C4-2B (cell line): Measurements from ENCODE around the gene BLNK.

Experiments used
- H3K27ac ChIP-seq: fragments of 450-650 bp; 2 replicates; pipeline ENCODE4 v1.5.1; 2017
- ZFX ChIP-seq: fragments of 450-650 bp; IDR thresholded peaks from 2 replicates; pipeline ENCODE4 v1.6.1; 2017
- TF ChIP-seq, protein P1 (sequence below): fragments of 450-650 bp; conservative IDR thresholded peaks from 2 replicates; pipeline ENCODE4 v1.5.1; 2017; ENCODE audit warnings: mild to moderate bottlenecking

The BLNK gene

DNA sequence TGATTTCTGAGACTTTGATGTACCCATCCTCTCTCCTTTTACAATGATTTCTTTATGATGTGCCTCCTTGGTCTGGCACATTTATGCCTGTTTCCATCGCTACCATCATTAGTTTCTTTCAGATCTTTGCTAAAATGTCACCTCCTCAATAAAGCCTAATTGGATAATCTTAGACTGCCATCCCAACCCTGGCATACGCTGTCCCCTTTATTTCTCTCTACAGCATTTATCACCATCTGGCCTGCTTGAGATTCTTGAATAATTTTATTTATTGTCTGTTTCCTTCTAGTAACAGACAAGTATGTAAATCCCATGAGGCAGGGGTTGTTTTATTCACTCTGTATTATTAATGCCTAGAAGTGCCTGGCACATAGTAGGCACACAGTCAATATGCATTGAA, 26.1 kb upstream of the BLNK start:
- TF ChIP-seq ZFX = no peak
- TF ChIP-seq, protein P1, sequence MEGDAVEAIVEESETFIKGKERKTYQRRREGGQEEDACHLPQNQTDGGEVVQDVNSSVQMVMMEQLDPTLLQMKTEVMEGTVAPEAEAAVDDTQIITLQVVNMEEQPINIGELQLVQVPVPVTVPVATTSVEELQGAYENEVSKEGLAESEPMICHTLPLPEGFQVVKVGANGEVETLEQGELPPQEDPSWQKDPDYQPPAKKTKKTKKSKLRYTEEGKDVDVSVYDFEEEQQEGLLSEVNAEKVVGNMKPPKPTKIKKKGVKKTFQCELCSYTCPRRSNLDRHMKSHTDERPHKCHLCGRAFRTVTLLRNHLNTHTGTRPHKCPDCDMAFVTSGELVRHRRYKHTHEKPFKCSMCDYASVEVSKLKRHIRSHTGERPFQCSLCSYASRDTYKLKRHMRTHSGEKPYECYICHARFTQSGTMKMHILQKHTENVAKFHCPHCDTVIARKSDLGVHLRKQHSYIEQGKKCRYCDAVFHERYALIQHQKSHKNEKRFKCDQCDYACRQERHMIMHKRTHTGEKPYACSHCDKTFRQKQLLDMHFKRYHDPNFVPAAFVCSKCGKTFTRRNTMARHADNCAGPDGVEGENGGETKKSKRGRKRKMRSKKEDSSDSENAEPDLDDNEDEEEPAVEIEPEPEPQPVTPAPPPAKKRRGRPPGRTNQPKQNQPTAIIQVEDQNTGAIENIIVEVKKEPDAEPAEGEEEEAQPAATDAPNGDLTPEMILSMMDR = no peak
- H3K27ac ChIP-seq = no peak overlapping the region

GRCh38 chr10:96295475-96295874, 24.1 kb upstream of the BLNK start:
- H3K27ac ChIP-seq = no peak overlapping the region
- TF ChIP-seq, protein P1 = no peak
- no peak for TF ChIP-seq ZFX

DNA sequence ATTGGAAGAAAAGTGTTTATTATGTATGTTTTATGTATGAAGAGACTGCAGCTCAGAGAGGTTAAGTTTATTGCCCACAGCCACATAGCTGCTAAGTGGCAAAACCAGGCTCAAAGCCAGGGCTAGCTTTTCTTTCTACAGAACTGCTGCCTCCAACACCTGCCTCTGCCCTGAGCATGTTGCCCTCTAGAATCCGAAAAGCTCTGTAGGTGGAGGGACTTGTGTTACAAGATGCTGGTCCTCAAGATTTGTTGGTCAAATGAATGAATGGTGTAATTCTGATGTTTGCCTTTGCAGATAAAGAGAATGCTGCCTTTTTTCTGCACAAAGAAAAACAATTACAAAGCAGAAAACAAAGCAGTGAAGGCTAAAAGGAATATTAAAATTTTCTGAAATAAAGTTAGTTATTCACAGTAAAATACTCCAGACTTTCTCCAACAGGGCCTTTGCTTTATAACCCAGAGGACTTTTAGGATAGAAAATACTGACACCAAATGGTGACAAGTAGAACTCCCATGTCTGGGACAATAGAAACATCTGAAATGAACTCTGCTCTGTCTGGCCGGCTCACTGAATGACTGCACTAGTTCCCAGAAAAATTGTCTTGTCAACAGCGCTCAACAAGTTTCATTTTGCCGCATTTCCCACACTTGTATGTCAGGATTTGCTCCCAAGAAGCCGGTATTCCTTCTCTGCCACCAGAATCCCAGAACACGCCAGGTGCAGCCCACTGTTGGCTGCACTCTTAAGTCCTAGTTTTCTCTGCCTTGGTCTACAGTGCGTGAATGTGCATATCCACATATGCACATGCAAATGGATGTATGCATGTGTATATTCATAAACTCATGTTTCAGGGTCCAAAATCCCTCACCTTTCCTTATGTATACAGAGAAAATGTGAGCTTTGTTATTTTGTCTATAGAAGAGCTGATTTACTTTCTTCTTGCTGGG, 21.9 kb upstream of the BLNK start:
- H3K27ac ChIP-seq = no peak overlapping the region
- TF ChIP-seq, protein P1 = peak; percentile 79
- no peak for TF ChIP-seq ZFX

DNA sequence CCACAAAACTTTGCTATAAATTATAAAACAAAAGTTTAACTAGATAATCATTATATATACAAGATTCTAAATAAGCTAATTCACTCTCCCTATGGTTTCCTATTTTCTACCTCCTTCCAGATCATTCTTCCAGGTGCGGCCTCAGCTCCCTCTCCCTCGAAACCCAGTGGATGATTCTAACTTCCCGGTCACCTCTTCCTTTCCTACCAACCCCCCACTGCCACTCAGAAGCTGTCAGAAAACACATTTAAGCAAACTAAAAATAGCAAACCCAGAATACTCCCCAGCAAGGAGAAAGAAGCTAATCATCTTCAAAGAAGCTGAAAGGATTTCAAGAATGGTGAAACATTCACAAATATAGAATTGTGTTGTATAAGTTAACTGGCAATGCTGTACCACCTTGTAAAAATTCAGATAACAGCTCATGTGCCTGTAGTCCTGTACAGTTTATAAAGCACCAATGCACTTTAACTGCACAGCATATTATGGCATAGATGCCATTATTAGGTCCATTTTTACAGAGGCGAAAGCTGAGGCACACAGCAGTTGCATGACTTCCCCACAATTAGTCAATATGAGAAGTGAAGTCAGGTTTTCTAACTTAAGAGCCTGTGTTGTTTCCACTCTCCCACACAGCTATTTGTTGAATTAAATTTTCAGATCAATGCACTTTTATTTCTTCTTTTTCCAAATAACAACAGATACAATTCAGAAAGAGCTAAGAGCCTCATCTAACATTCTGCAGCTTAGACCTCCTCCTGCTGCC, 19.2 kb upstream of the BLNK start:
- TF ChIP-seq, protein P1 = no peak
- no peak overlapping the region for H3K27ac ChIP-seq

- no peak for TF ChIP-seq ZFX
- TF ChIP-seq, protein P1 = no peak
- no peak overlapping the region for H3K27ac ChIP-seq
Measured at GRCh38 chr10:96289218-96289910, 18.0 kb upstream of the BLNK start.

DNA sequence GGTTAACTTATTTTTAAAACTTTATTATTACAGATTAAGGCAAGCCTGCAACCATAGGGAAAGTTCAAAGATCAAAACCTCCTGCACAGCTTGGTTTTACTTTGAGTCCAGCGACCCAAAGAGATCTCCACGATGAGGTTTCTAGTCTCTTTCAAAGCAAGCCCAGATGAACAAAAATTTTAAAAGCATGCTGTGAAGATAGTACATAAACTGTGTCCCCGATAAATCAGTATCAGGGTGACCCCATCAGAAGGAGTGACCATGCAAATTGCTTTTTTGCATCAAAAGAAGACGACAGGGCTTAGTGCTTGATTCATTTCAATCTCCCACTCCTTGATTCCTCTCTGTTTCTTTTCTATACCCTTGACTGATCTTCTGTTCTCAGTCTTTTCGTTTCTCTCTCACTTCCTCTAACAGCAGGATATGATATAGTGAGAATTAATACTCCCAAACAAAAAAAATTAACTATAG, 16.8 kb upstream of the BLNK start:
- TF ChIP-seq, protein P1 = no peak
- no peak for TF ChIP-seq ZFX
- H3K27ac ChIP-seq = no peak overlapping the region
